Activated T-cell treated with anti-CD3 and anti-CD28 coated beads for 1 hour (primary cell): Measurements from ENCODE around the gene KCNMA1.

Experiments used
- DNase-seq: peaks from one replicate; pipeline ENCODE4 v3.0.0-alpha.2; 2020; ENCODE audit warnings: low read depth

KCNMA1 gene

DNA sequence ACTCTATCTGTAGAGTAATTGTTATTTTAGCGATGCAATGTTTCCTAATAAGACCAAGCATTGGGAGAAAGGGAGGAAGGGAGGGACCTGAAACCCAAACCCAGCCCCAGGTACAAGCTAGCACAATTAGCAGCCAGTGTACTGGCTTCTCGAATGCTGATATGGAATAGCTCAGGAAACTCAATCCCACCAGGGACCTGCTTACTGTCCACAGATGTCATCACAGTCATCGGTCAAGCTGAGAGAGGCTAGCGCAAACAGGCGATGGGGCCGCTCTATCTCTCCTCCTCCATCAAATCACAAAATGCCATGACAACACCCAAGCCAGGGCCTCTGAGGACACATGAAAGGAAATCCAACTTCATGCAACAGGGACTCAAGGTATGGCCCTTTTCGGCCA, 192.1 kb downstream of the KCNMA1 start:
- DNase-seq, result no peak

GRCh38 chr10:77444041-77444440, 193.6 kb downstream of the KCNMA1 start:
- DNase-seq, result no peak

GRCh38 chr10:77442699-77443189, 194.9 kb downstream of the KCNMA1 start:
- no peak for DNase-seq

- no peak for DNase-seq
Observed at GRCh38 chr10:77441353-77442166, 196.0 kb downstream of the KCNMA1 start.

- no peak for DNase-seq
Observed at GRCh38 chr10:77436257-77436975, 201.2 kb downstream of the KCNMA1 start.

DNA sequence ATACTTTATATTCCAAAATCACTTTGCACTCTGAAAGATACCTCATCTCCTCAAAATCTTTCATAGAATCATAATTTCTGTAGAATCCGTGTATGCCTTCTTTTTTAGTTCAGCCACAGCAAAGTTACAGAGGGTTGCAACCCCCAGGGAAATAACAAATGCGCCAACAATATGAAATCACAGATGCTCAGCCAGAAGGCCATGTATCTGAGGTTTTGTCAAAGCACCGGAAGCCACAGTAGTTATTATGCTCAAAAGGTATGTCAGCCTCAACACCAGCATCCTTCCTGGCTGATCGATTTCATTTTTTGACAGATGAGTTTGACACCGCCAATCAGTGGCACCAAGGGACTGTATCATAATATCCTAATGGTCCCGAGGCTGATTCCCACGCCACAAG, 204.1 kb downstream of the KCNMA1 start:
- no peak for DNase-seq

GRCh38 chr10:77431980-77432797, 205.4 kb downstream of the KCNMA1 start:
- no peak for DNase-seq

GRCh38 chr10:77431209-77431611, 206.4 kb downstream of the KCNMA1 start:
- no peak for DNase-seq

DNA sequence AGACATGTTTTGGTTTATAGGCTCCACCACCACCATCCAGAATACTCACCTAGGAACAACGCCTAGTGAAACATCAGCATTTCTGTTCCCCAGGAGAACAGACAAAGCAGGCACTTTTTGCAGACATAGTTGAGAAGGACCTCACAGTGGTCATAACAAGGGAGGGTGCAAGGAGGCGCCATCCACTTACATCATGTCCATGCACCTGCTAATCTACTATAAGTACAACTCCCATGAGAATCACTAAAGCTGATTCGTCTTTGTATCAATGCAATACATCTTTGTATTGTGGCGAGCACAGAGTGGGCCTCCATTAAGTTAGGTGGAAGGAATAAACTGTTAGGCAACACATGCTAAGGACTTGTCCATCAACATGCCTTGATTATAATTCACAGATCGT, 207.1 kb downstream of the KCNMA1 start:
- DNase-seq, result no peak

DNA sequence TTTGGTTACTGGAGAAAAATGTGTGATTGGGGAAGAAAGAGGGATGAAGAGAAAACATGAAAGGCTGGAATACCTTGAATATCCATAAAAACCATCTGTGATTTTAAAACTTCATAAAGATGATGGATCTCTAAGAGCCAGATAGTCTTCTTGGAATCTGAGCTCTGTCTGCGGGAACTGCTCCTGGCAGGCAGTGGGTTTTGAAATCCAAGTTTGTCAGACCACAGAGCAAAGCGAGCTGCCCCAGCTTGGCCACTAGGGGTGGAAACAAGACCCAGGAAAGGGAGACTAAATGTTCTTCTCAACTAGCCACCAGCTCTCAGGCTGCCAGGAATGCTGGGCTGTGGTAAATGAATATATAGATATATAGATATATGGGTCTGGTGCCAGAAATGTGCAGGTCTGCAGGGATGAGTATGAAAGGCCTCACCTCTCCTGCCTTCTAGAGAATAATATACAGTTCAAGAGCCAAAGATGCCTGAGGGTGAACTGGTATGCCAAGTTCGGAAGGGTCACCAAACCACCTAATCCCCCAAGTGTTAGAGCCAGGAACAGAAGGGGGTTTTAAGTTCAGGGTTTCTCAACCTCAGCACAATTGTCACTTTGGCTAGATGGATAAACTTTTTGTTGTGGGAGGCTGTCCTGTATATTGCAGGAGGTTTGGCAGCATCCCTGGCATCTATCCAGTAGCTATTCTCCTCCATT, 208.8 kb downstream of the KCNMA1 start:
- no peak for DNase-seq

DNA sequence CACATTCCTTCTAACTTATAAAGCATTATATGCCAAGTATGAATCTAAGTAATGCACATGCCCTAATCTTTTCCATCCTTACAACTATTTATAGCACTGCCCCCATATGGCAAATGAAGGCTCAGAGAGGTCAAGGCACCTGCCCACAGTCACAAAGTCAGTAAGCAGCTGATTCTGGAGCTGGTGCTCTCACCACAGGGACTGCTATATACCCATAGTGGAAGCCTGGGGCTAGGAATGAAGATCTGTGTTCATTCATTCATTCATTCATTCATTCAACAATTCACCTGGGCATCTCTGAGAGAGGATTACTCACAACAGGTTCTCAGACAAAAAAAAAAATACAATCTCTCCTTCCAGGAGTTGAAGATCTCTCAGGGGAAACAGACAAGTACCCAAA, 213.4 kb downstream of the KCNMA1 start:
- DNase-seq, result no peak

- DNase-seq, result no peak
Observed at GRCh38 chr10:77422491-77423338, 214.9 kb downstream of the KCNMA1 start.

- DNase-seq, result no peak
Observed at GRCh38 chr10:77421591-77421990, 216.0 kb downstream of the KCNMA1 start.

DNA sequence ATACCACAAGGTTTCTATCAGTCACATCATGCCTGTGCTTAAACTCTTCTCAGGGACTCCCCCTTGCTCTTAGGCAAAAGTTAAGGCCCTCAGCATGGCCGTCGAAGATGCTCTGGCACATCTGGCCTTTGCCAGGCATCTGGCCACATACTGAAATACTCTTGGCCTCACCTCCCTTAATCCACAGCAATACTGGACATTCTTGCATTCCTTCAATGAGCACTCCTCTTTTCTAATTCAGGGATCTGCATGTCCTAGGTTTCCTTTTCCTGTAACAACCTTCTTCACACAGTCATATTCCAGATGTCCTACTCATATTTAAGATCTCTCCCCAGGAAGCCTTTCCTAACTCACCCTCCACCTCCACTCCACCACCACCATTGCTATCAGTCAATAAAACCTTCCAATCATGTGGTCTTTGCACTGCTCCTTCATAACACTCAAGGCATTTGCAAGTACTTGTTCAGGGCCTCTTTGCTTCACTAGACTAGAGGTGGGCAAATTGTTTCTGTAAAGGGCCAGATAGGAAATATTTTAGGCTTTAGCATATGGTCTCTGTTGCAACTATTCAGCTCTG, 216.6 kb downstream of the KCNMA1 start:
- no peak for DNase-seq

- DNase-seq, result no peak
Observed at GRCh38 chr10:77419979-77420378, 217.6 kb downstream of the KCNMA1 start.

GRCh38 chr10:77419056-77419455, 218.6 kb downstream of the KCNMA1 start:
- no peak for DNase-seq

DNA sequence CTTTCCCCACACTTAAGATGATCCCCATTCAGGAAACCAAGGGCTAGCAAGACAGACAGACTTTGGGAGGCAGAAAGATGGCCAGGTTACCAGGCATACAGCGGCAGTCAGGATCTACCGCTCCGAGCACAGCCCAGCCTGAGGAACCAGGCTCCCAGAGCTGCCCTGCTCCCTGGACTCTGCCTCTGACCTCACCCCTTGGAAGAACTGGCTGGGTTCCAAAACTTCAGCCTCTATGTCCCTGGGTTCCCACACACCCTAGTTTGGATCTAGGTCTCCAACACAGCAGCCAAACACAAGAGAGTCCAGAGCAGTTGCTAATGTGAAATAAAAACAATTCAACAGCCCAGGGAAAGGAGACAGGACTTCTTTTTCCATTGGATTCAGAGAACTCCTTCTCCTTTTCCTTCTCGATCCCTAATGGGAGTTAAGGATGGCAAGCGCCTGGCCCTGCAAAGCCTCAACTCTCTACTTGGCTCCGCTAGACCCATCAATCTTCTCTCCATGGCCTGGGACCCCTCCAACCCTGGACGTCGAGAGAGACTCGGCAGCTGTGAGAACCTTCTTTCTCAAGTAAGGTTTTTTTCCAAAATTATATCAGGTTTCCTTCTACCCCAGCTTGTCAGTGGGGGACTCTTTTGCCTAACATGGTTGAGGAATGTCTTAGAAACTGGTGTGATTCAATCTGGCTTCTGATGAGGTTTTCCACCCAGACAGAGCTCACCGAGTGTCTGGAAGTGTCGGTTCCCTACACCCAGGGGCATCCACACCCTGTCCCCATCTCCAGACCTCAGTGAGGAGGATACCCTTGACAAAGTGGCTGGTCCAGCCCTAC, 219.6 kb downstream of the KCNMA1 start:
- no peak for DNase-seq

- no peak for DNase-seq
Observed at GRCh38 chr10:77417359-77417758, 220.2 kb downstream of the KCNMA1 start.

GRCh38 chr10:77416311-77417135, 221.1 kb downstream of the KCNMA1 start:
- no peak for DNase-seq
